Measurements from ENCODE around the gene WWOX.

WWOX gene

GRCh38 chr16:79079656-79080420 lies 980.4 kb downstream of the WWOX start:
- DNase-seq: no peak

GRCh38 chr16:79081297-79082066 lies 982.0 kb downstream of the WWOX start:
- DNase-seq: no peak

- peak; percentile 18 to 42 (median 34) for DNase-seq
These were observed 983.5 kb downstream of the WWOX start for GRCh38 chr16:79082970-79083369.

GRCh38 chr16:79083508-79084299 lies 984.2 kb downstream of the WWOX start:
- DNase-seq: peak; percentile 47 to 64 (median 59)

GRCh38 chr16:79088971-79089370 lies 989.5 kb downstream of the WWOX start:
- DNase-seq: no peak

GRCh38 chr16:79089735-79090284 lies 990.4 kb downstream of the WWOX start:
- DNase-seq: peak; percentile 71 to 82 (median 78)

- peak in 3 of 4 experiments; percentile 24 to 45 (median 32) for DNase-seq
These were observed 991.5 kb downstream of the WWOX start for GRCh38 chr16:79090966-79091365.

GRCh38 chr16:79092846-79093245 lies 993.4 kb downstream of the WWOX start:
- DNase-seq: peak in 1 of 4 experiments; percentile 14

GRCh38 chr16:79093554-79093967 lies 994.1 kb downstream of the WWOX start:
- peak; percentile 75 to 89 (median 86) for DNase-seq

GRCh38 chr16:79096246-79096645 lies 996.8 kb downstream of the WWOX start:
- no peak for DNase-seq

- peak; percentile 38 to 71 (median 58) for DNase-seq
These were observed 997.7 kb downstream of the WWOX start for GRCh38 chr16:79097166-79097565.

- DNase-seq: peak in 3 of 4 experiments; percentile 12 to 44 (median 28)
These were observed 998.3 kb downstream of the WWOX start for GRCh38 chr16:79097771-79098170.

- DNase-seq: peak; percentile 44 to 74 (median 70)
These were observed 999.5 kb downstream of the WWOX start for GRCh38 chr16:79098907-79099306.

- peak; percentile 42 to 72 (median 63) for DNase-seq
These were observed 1000.3 kb downstream of the WWOX start for GRCh38 chr16:79099716-79100115.

- DNase-seq: no peak
These were observed 1001.0 kb downstream of the WWOX start for GRCh38 chr16:79100447-79100846.

- no peak for DNase-seq
These were observed 1002.0 kb downstream of the WWOX start for GRCh38 chr16:79101491-79101890.

GRCh38 chr16:79104567-79104966 lies 1005.1 kb downstream of the WWOX start:
- no peak for DNase-seq

GRCh38 chr16:79107301-79107700 lies 1007.8 kb downstream of the WWOX start:
- DNase-seq: no peak

- no peak for DNase-seq
These were observed 1010.3 kb downstream of the WWOX start for GRCh38 chr16:79109771-79110170.

- DNase-seq: no peak
These were observed 1010.8 kb downstream of the WWOX start for GRCh38 chr16:79110242-79110641.

- DNase-seq: no peak
These were observed 1011.5 kb downstream of the WWOX start for GRCh38 chr16:79110953-79111352.

- DNase-seq: no peak
These were observed 1013.0 kb downstream of the WWOX start for GRCh38 chr16:79112462-79112861.

- peak; percentile 38 to 53 (median 50) for DNase-seq
These were observed 1014.4 kb downstream of the WWOX start for GRCh38 chr16:79113826-79114225.
